NB4 (cell line): Measurements from ENCODE around the gene PLEK2.

ENCODE experiments used
- DNase-seq: peaks from one replicate; pipeline ENCODE4 v3.0.0; 2010; ENCODE audit warnings: low read depth
- H3K4me3 ChIP-seq: one replicate; pipeline ENCODE4 v1.5.1; 2011; ENCODE audit warnings: mild to moderate bottlenecking, low read depth, low read length, moderate library complexity
- CTCF ChIP-seq: IDR thresholded peaks from one replicate; pipeline ENCODE4 v1.5.1; 2012; ENCODE audit warnings: low read depth, low read length
- MAX ChIP-seq: IDR thresholded peaks from 2 replicates; pipeline ENCODE4 v1.6.1; 2011; ENCODE audit warnings: low read depth, low read length
- MYC ChIP-seq: IDR thresholded peaks from 2 replicates; pipeline ENCODE4 v1.6.1; 2011; ENCODE audit warnings: low read depth, low read length
- POLR2A ChIP-seq: IDR thresholded peaks from 2 replicates; pipeline ENCODE4 v1.6.1; 2011; ENCODE audit warnings: mild to moderate bottlenecking; ENCODE audit not compliant: insufficient read length; ENCODE audit errors: extremely low read depth

Gene PLEK2

GRCh38 chr14:67426161-67426560 is 14.2 kb upstream of the PLEK2 start:
- no peak overlapping the region for H3K4me3 ChIP-seq
- no peak for DNase-seq
- TF ChIP-seq POLR2A, result no peak
- no peak for TF ChIP-seq MYC
- TF ChIP-seq MAX, result no peak
- TF ChIP-seq CTCF, result no peak

GRCh38 chr14:67425608-67426007 is 13.6 kb upstream of the PLEK2 start:
- H3K4me3 ChIP-seq, result no peak overlapping the region
- no peak for DNase-seq
- TF ChIP-seq POLR2A (no peak), CTCF (no peak)

GRCh38 chr14:67424539-67424938 is 12.6 kb upstream of the PLEK2 start:
- DNase-seq, result no peak
- H3K4me3 ChIP-seq, result no peak overlapping the region
- TF ChIP-seq POLR2A (no peak), MAX (no peak), CTCF (no peak), MYC (no peak)

- TF ChIP-seq POLR2A, result no peak
- no peak for TF ChIP-seq MAX
- TF ChIP-seq CTCF, result no peak
- TF ChIP-seq MYC, result no peak
- peak; percentile 72 for DNase-seq
- no peak overlapping the region for H3K4me3 ChIP-seq
These were observed 11.5 kb upstream of the PLEK2 start for GRCh38 chr14:67423424-67423823.

GRCh38 chr14:67421356-67422224 is 9.6 kb upstream of the PLEK2 start:
- H3K4me3 ChIP-seq, result no peak overlapping the region
- TF ChIP-seq MAX, result no peak
- no peak for TF ChIP-seq MYC
- no peak for TF ChIP-seq CTCF
- TF ChIP-seq POLR2A, result no peak
- no peak for DNase-seq
